H9 (cell line): Measurements from ENCODE around the gene HCFC1. TPM values are rescaled to one million over a fixed set of nuclear protein-coding genes. Genes with fewer than 3 reads are reported as not detected.

Experiments
- DNase-seq: peaks from one replicate; pipeline ENCODE4 v3.0.0-alpha.2; 2017
- H2AFZ ChIP-seq: one replicate; pipeline ENCODE4 v1.6.1; 2013; ENCODE audit warnings: mild to moderate bottlenecking, low read length, control low read depth, moderate library complexity
- H2AK5ac ChIP-seq: 2 replicates; pipeline ENCODE4 v1.6.1; 2013; ENCODE audit warnings: low read length, control low read depth, mixed read lengths; ENCODE audit not compliant: insufficient read length
- H2BK120ac ChIP-seq: one replicate; pipeline ENCODE4 v1.6.1; 2013; ENCODE audit warnings: low read depth, mild to moderate bottlenecking, low read length, control low read depth, inconsistent platforms; ENCODE audit not compliant: poor library complexity, severe bottlenecking
- H2BK12ac ChIP-seq: 2 replicates; pipeline ENCODE4 v1.6.1; 2013; ENCODE audit warnings: low read length, control low read depth, mixed read lengths, low read depth; ENCODE audit not compliant: insufficient read length
- H2BK15ac ChIP-seq: 2 replicates; pipeline ENCODE4 v1.6.1; 2013; ENCODE audit warnings: low read depth, low read length, control low read depth
- H2BK20ac ChIP-seq: one replicate; pipeline ENCODE4 v1.6.1; 2013; ENCODE audit warnings: low read depth, mild to moderate bottlenecking, low read length, control low read depth, inconsistent platforms; ENCODE audit not compliant: poor library complexity, severe bottlenecking
- H2BK5ac ChIP-seq: 2 replicates; pipeline ENCODE4 v1.6.1; 2013; ENCODE audit warnings: low read length, control low read depth, mixed read lengths; ENCODE audit not compliant: insufficient read length
- H3K14ac ChIP-seq: 2 replicates; pipeline ENCODE4 v1.6.1; 2013; ENCODE audit warnings: low read length, control low read depth; ENCODE audit not compliant: insufficient read depth
- H3K18ac ChIP-seq: 2 replicates; pipeline ENCODE4 v1.6.1; 2013; ENCODE audit warnings: low read depth, mild to moderate bottlenecking, mixed read lengths, low read length, control low read depth; ENCODE audit not compliant: insufficient read length
- H3K23ac ChIP-seq: 2 replicates; pipeline ENCODE4 v1.6.1; 2013; ENCODE audit warnings: low read length, control low read depth, mixed read lengths, low read depth; ENCODE audit not compliant: insufficient read length
- H3K23me2 ChIP-seq: 2 replicates; pipeline ENCODE4 v1.6.1; 2013; ENCODE audit warnings: low read depth, mild to moderate bottlenecking, mixed read lengths, low read length, control low read depth; ENCODE audit not compliant: insufficient read length, poor library complexity, severe bottlenecking
- H3K27ac ChIP-seq: 2 replicates; pipeline ENCODE4 v1.5.1; 2013; ENCODE audit warnings: low read length, control low read depth, mixed read lengths, low read depth; ENCODE audit not compliant: insufficient read length
- H3K27me3 ChIP-seq: 2 replicates; pipeline ENCODE4 v1.6.1; 2013; ENCODE audit warnings: low read length, control low read depth, inconsistent platforms; ENCODE audit not compliant: insufficient read depth
- H3K4ac ChIP-seq: 2 replicates; pipeline ENCODE4 v1.6.1; 2013; ENCODE audit warnings: low read depth, mild to moderate bottlenecking, control low read depth, inconsistent platforms, low read length, moderate library complexity
- H3K4me1 ChIP-seq: 2 replicates; pipeline ENCODE4 v1.6.1; 2013; ENCODE audit warnings: low read length, control low read depth, inconsistent platforms; ENCODE audit not compliant: insufficient read depth
- H3K4me2 ChIP-seq: 2 replicates; pipeline ENCODE4 v1.6.1; 2013; ENCODE audit warnings: low read length, control low read depth, mixed read lengths; ENCODE audit not compliant: insufficient read length, insufficient read depth
- H3K56ac ChIP-seq: 2 replicates; pipeline ENCODE4 v1.6.1; 2013; ENCODE audit warnings: low read depth, mild to moderate bottlenecking, mixed read lengths, low read length, control low read depth; ENCODE audit not compliant: insufficient read length
- H3K79me1 ChIP-seq: 2 replicates; pipeline ENCODE4 v1.6.1; 2013; ENCODE audit warnings: low read depth, mild to moderate bottlenecking, moderate library complexity, low read length, control low read depth, inconsistent platforms; ENCODE audit not compliant: insufficient read depth, poor library complexity, severe bottlenecking
- H3K79me2 ChIP-seq: 2 replicates; pipeline ENCODE4 v1.6.1; 2013; ENCODE audit warnings: low read length, control low read depth, inconsistent platforms; ENCODE audit not compliant: insufficient read depth
- H3K9ac ChIP-seq: 2 replicates; pipeline ENCODE4 v1.6.1; 2013; ENCODE audit warnings: low read length, control low read depth, mixed read lengths; ENCODE audit not compliant: insufficient read length; ENCODE audit errors: extremely low read depth
- H3K9me3 ChIP-seq: one replicate; pipeline ENCODE4 v1.6.1; 2013; ENCODE audit warnings: low read depth, low read length, inconsistent platforms; ENCODE audit not compliant: control insufficient read depth
- H3T11ph ChIP-seq: one replicate; pipeline ENCODE4 v1.6.1; 2013; ENCODE audit warnings: mild to moderate bottlenecking, low read length, control low read depth, inconsistent platforms
- H4K20me1 ChIP-seq: one replicate; pipeline ENCODE4 v1.6.1; 2013; ENCODE audit not compliant: control insufficient read depth, insufficient read length, insufficient read depth
- H4K5ac ChIP-seq: 2 replicates; pipeline ENCODE4 v1.6.1; 2013; ENCODE audit warnings: low read depth, mild to moderate bottlenecking, mixed read lengths, low read length, control low read depth; ENCODE audit not compliant: insufficient read length
- H4K8ac ChIP-seq: replicated peaks from 2 replicates; pipeline ENCODE4 v1.6.1; 2013; ENCODE audit warnings: low read length, control low read depth, mixed read lengths, low read depth; ENCODE audit not compliant: insufficient read length
- H4K91ac ChIP-seq: 2 replicates; pipeline ENCODE4 v1.6.1; 2013; ENCODE audit warnings: low read depth, mild to moderate bottlenecking, moderate library complexity, mixed read lengths, low read length, control low read depth; ENCODE audit not compliant: insufficient read length
- H3K27ac Mint-ChIP-seq, 3 experiments: 2 replicates in 2 of 3; 3 replicates in 1 of 3; pipeline ENCODE4 v1.8.0; 2020 to 2021; ENCODE audit warnings: mixed read lengths in 3 of 3, mild to moderate bottlenecking in 1 of 3, moderate library complexity in 1 of 3
- H3K27me3 Mint-ChIP-seq: 2 replicates; pipeline ENCODE4 v1.8.0; 2021; ENCODE audit warnings: low read depth, mild to moderate bottlenecking, moderate library complexity, mixed read lengths
- H3K36me3 Mint-ChIP-seq, 3 experiments: 2 replicates in 2 of 3; 3 replicates in 1 of 3; pipeline ENCODE4 v1.8.0; 2020 to 2021; ENCODE audit warnings: low read depth in 3 of 3, mixed read lengths in 3 of 3; ENCODE audit not compliant: insufficient read depth in 1 of 3
- H3K4me1 Mint-ChIP-seq, 2 experiments: 2 replicates each; pipeline ENCODE4 v1.8.0; 2020; ENCODE audit warnings: mixed read lengths in 2 of 2
- H3K4me3 Mint-ChIP-seq, 2 experiments: 2 replicates in 1 of 2; 3 replicates in 1 of 2; pipeline ENCODE4 v1.8.0; 2020 to 2021; ENCODE audit warnings: mild to moderate bottlenecking in 2 of 2, mixed read lengths in 2 of 2, moderate library complexity in 1 of 2
- H3K9me3 Mint-ChIP-seq, 2 experiments: 2 replicates in 1 of 2; 3 replicates in 1 of 2; pipeline ENCODE4 v1.8.0; 2020; ENCODE audit warnings: mild to moderate bottlenecking in 2 of 2, mixed read lengths in 2 of 2, moderate library complexity in 1 of 2
- CTCF ChIP-seq: fragments of 200-600 bp; sonication (generic); conservative IDR thresholded peaks from 3 replicates; pipeline ENCODE4 v1.8.0; 2021; ENCODE audit warnings: antibody characterized with exemption, mild to moderate bottlenecking
- WGBS: extraction: QIAGEN DNeasy Blood & Tissue Kit; methylation state at CpG from one replicate; pipeline ENCODE4 v1.1.7; 2013; ENCODE audit warnings: missing lambda C conversion rate, low lambda C conversion rate, mixed read lengths; ENCODE audit not compliant: insufficient read length; ENCODE audit errors: extremely low coverage; 5-methylcytosine and 5-hydroxymethylcytosine counted together
- total RNA-seq: library from RNA; stranded (reverse); gene quantifications from 2 replicates; pipeline ENCODE4 v1.2.1, GENCODE V29; 2021

The HCFC1 gene
- total RNA-seq, 1 experiment from 2014 or later: 144 TPM

GRCh38 chrX:153952373-153953026, 19.1 kb downstream of the HCFC1 start:
- no peaks in the 10 kb centered on the region for H4K20me1 ChIP-seq
- no peaks in the 10 kb centered on the region for H3K4me1 ChIP-seq
- H3K27me3 ChIP-seq: no peaks in the 10 kb centered on the region
- TF ChIP-seq CTCF: no peak
- no peak overlapping the region for H3T11ph ChIP-seq
- peaks cover under 1 to 26% of the 10 kb centered on the region in 2 experiments for H3K4me1 Mint-ChIP-seq
- H3K23me2 ChIP-seq: no peaks in the 10 kb centered on the region
- H4K5ac ChIP-seq: no peak overlapping the region
- no peak overlapping the region for H3K56ac ChIP-seq
- no peak for DNase-seq
- no peak overlapping the region for H2AK5ac ChIP-seq
- no peaks in the 10 kb centered on the region for H3K79me1 ChIP-seq
- H3K4me2 ChIP-seq: no peak overlapping the region
- H3K9me3 ChIP-seq: peaks cover 5% of the 10 kb centered on the region
- no peak overlapping the region for H3K4me3 Mint-ChIP-seq
- no peak overlapping the region for H3K18ac ChIP-seq
- H3K9ac ChIP-seq: no peak overlapping the region
- H3K9me3 Mint-ChIP-seq: no peaks in the 10 kb centered on the region; a peak in 2 of 5 replicates
- no peak overlapping the region for H2BK20ac ChIP-seq
- peaks cover 64 to 90% (median 86%) of the 10 kb centered on the region in 3 experiments for H3K36me3 Mint-ChIP-seq
- no peak overlapping the region for H2AFZ ChIP-seq
- no peak overlapping the region for H4K91ac ChIP-seq
- no peak overlapping the region for H3K14ac ChIP-seq
- no peaks in the 10 kb centered on the region for H3K79me2 ChIP-seq
- H3K23ac ChIP-seq: no peak overlapping the region
- no peak overlapping the region for H2BK5ac ChIP-seq
- no peaks in the 10 kb centered on the region for H3K27me3 Mint-ChIP-seq
- H3K27ac Mint-ChIP-seq: peak overlapping the region in 1 of 3 experiments; percentile 73; a peak in 1 of 7 replicates
- no peak overlapping the region for H2BK120ac ChIP-seq
- H2BK15ac ChIP-seq: no peak overlapping the region
- no peak overlapping the region for H2BK12ac ChIP-seq
- no peak overlapping the region for H4K8ac ChIP-seq
- no peak overlapping the region for H3K27ac ChIP-seq
- H3K4ac ChIP-seq: no peak overlapping the region
- no CpG with 5 or more reads among the region's 32 CpGs for WGBS
